GM12872 (cell line): ENCODE results near the gene TEAD1.

Experiments
- CTCF ChIP-seq: IDR thresholded peaks from 3 replicates; pipeline ENCODE4 v1.5.1; 2011; ENCODE audit warnings: low read depth, mild to moderate bottlenecking, low read length, moderate library complexity; ENCODE audit not compliant: insufficient read depth

The TEAD1 gene

GRCh38 chr11:12666915-12667314 lies 7.3 kb upstream of the TEAD1 start:
- no peak for TF ChIP-seq CTCF

- TF ChIP-seq CTCF: no peak
Observed at GRCh38 chr11:12667646-12668045, 6.6 kb upstream of the TEAD1 start.

GRCh38 chr11:12668166-12668565 lies 6.1 kb upstream of the TEAD1 start:
- no peak for TF ChIP-seq CTCF

GRCh38 chr11:12669930-12670329 lies 4.3 kb upstream of the TEAD1 start:
- TF ChIP-seq CTCF: no peak

GRCh38 chr11:12671370-12671769 lies 2.9 kb upstream of the TEAD1 start:
- TF ChIP-seq CTCF: no peak

GRCh38 chr11:12673601-12673923 lies 659 bp upstream of the TEAD1 start:
- TF ChIP-seq CTCF: no peak

- no peak for TF ChIP-seq CTCF
Observed at GRCh38 chr11:12674571-12674935, 332 bp downstream of the TEAD1 start.
